Muscle of arm (tissue), 12 donors: ENCODE results near the gene RAI1. TPM values are rescaled to one million over a fixed set of nuclear protein-coding genes. Genes with fewer than 3 reads are reported as not detected.

Source experiments
- DNase-seq: peaks from one replicate; pipeline ENCODE4 v3.0.0-alpha.2; 2013
- polyA plus RNA-seq, 12 donors: library from polyadenylated mRNA; unstranded; fragments of 120-200 nt; gene quantifications; one replicate each; pipeline ENCODE4 v1.2.1, GENCODE V29; 2013; ENCODE audit not compliant: insufficient read length in 12 of 12

RAI1 gene
- polyA plus RNA-seq, 12 donors: 11.7 to 36.8 (median 14.5) TPM; not detected in 1

DNA sequence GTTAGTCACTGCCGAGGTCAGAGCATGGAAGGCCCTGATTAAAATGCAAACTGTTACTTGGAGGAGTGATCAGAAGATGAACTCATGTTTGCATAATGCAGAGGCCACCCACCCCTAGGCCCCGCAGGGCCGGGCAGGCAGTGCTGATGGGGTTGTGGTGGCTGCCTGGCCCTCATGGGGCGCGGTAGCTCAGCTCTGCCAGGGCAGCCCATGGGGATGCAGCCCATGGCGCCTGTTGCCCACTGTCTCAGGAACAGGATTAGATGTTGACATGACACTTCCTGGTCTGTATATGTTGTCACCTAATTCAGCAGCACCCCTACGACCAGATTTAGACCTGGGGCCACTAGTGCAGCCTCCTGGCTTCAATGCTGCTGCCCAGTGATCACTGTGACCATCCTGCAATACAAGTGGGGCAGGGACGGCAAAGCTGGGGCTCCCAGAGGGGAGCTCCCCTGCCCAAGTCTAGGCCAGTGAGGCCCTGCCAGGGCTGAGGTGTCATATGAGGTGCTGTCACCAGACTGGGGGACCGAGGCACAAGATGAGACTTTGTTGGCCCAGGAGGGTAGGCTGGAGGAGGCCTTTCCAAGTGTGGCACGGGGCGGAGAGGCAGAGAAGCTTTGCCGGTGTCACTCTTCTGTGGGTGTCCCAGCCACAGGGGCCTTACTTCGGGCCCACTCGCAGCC is 49.1 kb downstream of the RAI1 start:
- no peak for DNase-seq

DNA sequence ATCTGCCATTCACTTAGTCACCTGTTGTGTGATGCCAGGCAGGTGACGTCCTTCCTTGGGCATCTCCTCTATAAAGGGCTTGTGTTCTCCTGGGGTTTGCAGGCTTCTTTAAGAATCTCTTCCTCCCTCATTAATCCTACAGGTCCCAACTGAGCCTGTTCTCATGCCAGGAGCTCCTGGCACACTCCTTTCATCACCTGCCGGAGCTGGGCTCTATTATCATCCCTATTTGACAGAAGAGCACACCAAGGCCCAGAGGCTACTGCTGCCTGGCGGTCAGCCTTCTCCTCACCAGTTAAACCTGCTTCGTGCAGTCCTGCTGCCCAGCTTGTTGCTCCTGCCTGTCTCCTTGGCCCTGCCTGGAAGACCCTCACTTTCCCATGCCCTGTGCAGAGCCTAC is 51.2 kb downstream of the RAI1 start:
- no peak for DNase-seq

DNA sequence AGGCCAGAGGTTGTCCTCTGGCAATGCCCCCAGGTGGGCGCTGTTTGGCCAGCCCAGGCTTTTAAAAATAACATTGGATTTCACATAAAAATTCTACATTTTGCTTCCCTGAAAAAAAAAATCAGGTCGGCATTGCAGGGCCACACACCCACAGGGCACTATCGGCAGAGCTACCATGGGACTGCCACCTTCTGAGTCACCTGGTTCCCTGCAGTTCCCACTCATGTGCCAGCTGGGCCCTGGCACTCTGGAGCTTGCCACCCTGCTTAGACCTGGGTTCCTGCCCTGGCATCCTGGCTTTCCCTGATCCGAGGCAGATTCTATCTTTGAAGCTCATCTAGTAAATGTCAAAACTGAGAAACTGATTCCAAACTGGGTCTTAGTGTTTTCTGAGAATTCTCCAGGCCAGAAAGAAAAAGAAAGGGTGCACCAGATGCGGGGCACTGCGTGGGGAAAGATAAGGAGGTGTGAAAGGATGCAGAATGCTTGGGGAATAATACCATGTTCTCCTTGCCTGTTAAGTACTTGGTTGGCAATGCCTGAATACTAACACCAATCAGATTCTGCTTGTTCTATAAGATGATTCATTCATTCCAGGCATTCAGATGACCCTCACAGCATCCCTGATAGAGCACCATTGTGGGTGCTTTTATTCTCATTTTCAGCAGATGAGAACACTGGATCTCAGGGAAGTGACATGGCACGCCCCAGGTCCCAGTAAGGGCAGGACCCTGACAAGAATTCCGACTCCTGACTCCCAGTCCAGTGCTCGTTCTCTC is 51.8 kb downstream of the RAI1 start:
- DNase-seq: no peak

DNA sequence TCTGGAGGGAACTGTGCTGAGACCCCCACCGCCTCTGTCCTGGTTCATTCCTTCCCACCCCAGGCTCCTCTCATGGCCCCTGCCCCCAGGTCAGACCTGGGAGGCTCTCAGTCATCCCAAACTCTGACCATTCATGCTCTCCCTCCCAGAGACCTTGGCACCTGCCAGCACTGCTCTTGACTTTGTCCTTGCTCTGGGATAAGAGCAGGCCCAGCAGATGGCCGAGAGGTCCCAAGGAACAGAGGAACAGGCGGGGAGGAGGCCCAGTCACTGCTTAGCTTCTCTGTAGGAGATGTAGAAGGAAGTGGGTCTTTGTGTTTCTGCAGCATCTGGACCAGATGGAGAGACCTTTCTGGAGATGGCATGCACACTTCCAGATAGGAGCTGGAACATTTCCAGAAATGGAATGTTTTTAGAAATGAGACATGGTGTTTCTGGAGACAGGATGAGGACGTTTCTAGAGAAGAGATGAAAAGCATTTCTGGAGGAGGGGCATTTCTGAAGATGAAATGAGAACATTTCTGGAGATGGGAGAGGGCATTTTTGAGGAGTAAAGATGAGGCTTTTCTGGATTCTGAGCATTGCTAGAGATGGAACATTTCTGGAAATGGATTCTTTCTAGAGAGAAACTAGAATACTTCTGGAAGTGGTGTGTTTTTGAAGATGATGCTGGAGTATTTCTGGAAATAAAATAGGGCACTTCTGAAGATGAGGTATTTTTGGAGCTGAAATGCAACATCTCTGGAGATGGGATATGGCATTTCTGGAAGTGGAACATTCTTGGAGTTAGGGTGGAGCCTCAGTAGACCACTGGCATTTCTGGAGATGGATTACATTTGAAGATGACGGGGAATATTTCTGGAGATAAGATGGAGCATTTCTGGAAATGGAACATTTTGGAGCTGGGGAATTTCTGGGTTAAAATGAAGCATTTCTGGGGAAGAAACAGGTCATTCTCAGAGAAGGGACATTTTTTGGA is 55.2 kb downstream of the RAI1 start:
- DNase-seq: no peak

DNA sequence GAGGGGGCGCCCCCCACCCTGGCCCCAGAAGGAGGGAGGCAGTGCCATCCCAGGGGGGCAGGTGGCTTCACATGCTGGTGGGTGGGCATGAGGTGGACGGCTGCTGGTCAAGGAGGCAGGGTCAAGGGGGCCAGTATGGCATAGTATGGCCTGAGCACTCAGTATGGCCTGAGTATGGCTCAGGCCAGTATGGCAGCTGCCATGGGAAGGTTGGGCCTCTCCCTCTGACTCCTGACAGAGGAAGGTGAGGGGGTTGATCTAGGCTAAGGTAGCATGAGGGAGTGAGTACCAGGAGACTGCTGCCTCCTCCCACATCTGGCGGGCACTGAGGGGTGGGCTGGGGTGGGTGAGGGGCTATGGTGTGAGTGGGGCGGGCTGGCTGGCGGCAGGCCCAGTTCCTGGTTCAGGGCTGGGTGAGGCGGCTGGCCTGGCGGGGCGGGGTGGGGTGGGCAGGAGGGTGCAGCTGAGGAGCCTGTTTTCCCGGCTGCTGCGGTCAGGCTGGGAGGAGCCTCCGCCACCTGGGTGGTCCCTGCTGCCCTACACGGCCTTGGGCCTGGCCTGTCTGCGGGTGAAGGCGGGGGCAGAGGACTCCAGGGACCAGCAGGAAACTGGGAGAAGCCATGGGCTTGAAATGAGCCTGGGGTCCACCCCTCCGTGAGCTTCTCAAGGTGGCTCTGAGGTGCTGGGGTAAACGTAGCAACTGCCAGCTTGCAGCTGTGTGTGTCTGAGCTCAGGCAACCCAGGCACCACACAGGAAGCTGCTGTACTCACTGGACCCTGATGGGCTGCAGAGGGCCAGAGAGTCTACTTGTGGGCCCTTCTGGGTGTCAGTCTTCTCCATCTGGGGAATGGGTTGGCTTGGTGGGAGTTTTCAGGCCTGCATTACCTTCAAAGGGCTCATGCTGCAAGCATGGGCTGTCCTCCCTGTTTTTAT is 57.0 kb downstream of the RAI1 start:
- no peak for DNase-seq

DNA sequence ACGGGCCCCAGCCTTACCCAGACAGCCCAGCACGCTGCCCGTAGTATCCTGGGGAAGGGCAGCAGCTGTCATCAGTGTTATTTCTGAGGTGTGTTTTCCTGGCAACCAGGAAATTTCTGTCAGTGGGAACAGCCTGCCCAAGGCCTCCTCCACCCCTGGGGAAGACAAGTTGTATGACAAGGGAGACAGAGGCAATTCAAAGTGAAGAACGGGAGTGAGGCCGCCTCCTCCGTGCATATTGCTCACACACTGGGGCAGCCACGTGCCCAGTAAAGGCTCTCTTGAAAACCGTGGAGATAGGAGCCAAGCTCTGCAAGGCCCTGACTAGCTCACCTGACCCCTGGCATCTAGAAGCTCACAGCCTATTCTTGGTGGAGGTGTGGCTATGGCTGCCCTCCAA is 57.6 kb downstream of the RAI1 start:
- DNase-seq: no peak

DNA sequence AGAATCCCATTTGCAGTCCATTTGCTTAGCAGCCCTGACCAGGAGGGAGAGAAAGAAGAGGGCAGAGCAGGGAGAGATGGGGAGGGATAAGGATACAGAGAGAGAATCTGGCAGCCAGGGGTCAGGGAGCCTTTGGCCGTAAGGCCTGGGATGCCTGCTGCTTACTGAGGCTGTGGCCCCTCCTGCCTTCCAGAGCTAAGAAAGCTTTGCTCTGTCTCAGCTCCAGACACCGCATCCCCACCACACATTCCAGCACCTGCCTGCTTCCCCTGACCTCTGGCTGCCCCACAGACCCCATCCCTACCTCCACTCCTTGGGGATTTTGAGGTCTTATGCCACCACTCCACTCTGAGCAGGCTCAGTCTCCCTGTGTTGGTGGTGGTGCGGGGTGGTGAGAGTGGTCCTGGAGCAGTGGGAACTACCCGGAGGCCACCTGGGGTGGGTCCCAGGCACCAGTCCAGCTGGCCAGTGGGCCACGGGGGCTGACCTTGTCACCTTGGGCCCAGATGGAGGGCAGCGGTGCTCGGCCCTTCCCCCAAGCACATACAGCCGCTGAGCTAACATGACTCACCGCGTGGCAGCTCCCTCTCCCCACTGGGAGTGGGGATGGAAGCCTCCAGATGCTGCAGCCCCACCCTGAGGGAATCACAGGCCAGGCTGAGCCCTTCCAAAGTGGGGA is 58.3 kb downstream of the RAI1 start:
- no peak for DNase-seq

DNA sequence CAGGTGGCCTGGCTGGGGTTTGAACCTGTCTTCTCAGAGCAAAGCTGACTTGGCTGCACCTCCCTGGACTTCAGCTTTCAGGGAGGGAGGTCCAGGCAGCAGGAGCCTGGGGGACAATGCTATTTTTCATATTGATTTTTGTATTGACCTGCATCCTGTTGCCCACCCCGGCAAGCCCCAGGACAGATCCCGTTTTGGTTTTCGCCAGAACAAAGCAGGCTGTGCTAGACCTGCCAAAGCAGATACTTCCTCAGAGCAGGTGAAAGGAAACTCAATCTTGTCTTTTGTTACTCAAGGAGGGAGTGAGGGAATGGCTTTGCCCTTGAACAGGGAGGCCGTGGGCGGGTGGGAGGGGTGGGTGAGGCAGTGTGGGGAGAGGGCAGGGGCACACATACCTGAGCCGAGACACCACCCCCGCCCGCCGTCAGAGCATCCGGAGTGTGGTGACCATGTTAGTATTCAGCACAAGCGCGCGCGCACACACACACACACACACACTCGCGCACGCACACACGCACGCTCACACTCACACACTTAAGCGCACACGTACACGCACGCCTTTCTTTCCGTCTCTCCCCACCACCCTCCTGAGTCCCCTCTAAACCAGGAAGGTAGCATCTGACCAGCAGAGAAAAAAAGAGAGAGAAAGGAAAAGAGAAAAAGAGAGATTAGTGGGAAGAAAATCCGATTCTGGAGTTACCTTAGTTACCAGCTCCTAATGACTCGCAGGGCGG is 59.5 kb downstream of the RAI1 start:
- DNase-seq: no peak

DNA sequence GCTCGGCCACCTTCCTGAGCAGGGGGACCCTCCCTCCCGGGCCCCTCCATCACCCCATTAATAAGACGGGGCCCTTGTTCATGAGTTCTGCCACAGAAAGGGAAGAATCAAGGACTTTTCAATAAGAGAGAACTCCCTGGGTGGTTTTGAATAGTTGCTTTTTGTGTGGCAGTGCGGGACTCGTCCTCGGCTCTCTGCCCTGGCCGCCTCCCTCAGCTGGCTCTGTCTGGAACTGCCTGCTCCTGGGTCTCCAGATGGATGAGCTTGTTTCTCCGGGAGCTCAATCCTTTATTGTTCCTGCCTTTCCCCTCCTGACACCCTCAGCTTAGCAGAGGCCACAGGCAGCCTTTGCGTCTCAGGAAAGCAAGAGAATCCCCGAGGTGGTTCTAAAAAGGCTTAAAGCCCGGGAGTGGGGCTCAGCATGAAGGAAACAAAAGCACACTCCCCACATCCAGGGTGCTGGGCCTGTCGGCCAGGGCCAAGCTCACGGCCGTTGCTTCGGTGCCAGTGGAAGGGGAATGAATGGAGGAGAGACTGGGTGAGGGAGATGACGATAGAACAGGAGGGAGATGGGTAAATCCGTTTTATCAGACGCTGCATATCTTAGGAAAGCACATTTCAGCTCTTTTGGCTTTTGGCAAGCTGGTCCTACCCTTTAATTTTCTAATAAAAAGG is 60.2 kb downstream of the RAI1 start:
- no peak for DNase-seq

DNA sequence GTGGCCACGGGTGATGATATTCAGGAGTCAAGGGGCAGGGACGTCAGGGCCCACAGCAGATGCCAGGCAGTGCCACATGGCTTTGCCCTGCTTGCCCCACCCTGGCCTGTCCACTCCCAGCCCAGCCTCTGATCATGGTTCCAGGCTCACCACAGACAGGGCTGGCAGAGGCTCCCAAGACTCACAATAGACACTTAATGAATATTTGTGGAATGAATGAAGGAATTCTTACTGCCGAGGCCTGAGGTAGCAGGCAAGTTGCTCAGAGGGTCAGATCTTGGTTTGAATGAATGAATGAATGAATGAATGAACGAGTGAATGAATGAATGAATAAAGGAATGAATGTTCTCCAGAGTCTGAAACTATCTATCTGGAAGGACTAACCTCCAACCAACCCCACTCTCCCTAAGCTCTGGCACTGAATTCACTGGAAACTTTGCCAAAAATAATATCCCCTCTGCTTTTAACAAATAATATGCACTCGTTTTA is 60.9 kb downstream of the RAI1 start:
- DNase-seq: no peak

DNA sequence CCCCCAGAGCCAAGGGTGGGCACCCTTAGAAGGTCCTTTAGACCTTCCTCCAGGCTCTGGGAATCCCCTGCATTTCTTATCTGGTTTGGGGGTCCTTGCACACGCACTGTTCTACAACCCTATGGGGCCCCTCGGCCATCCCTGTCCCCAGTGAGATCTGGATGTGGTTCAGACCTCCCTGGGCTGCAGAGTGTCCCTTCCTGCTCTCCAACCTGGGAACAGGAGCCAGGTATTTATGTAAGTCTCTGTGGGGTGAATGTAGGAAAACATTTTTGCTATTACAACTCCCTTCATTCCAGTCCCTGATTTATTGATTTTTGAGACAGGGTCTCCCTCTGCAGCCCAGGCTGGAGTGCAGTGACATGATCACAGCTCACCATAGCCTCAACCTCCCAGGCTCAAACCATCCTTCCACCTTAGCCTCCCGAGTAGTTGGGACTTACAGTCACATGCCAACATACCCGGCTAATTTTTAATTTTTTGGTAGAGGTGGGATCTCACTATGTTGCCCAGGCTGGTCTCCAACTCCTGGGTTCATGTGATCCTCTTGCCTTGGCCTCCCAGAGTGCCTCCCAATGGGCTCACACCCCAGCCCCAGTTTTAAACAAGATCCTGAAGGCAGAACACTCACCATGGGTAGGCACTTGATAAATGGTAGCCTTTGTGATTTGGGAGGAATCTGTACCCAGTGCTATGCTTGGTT is 61.6 kb downstream of the RAI1 start:
- no peak for DNase-seq

DNA sequence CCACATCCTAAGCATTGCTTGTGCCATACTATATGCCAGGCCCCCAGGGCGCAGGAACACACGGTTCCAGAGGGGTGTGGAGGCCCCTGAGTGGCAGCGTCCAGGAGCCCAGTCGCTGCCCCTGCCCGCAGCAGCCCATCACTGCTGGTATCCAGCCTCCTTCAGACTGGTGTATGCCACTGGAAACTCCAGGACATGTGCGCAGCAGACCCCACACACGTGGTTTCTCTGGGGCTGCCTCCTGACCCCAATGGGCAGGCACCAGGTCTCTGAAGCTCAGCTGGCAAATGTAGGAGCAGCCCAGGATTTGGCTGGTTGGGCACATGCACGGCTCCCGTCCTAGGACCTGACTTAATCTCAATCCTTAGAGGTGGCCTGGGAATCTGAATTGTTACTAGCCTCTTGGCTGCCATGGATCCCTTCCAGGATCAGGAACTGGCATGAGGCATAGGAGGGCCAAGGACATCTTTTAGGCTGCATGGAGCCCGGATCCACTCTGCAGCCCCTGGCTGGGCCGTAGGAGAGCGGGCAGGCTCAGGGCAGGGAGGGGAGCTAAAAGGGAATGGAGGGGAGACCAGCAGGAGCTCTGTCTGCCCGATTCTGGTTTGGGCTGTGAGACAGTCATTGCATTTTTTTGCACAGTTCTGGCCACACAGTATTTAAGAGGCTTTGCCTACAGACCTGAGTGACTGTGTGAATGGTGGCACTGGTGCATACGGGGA is 62.3 kb downstream of the RAI1 start:
- no peak for DNase-seq

DNA sequence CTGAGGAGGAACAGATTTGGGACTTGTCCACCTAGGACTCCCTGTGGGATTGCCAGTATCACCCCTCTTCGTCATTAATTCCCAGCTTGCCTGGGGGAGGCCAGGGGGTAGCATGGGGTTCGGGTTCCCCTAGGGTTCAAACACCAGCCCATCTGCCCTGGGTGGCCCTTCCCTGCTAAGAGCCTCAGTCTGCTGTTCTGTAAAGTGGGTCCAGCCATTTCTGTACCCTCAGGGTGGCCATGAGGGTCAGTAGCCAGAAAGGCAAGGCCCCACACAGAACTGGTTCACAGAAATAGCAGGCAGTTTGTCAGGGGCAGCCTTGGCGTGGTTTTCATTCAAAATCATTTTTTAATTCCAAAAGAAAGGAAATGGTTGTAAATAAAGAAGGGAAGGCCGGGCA is 62.9 kb downstream of the RAI1 start:
- DNase-seq: no peak

DNA sequence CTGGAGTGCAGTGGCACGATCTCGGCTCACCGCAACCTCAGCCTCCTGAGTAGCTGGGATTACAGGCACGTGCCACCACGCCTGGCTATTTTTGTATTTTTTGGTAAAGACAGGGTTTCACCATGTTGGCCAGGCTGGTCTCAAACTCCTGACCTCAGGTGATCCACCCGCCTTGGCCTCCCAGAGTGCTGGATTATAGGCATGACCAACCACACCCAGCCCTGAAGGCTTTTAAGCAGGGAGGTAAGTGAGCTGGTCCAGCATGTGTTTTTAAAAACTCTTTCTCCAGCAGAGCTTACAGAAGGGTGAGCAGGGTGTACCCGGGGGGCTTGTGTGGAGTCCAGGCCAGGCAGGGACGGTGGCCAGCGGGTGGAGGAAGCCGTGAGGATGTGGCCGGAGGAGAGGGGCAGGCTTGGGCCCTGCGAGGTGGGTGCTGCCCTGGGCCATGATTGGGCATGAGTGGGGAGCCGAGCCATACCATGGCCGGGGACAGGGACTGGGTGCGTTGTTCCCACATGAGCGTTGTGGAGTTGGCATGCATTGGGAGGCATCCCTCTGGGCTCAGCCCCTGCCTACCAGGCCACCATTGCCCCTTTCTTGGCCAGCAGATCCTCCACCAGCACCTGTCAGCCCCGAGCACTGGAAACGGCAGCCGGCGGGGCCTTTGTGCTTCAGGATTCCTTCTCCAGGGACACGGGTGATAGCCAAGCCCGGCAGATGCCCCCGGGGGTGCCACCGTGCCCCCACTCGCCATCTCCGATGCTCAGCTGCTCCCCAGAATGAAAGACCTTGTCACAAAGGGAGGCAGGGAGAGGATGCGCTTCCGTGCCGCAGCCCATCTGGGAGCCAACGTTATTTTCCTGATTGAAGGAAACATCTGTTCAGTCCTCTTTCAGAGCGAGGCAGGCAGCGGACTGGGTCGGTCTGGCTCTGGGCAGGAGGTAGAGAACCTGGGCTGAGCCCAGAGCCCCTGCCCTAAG is 64.5 kb downstream of the RAI1 start:
- no peak for DNase-seq

DNA sequence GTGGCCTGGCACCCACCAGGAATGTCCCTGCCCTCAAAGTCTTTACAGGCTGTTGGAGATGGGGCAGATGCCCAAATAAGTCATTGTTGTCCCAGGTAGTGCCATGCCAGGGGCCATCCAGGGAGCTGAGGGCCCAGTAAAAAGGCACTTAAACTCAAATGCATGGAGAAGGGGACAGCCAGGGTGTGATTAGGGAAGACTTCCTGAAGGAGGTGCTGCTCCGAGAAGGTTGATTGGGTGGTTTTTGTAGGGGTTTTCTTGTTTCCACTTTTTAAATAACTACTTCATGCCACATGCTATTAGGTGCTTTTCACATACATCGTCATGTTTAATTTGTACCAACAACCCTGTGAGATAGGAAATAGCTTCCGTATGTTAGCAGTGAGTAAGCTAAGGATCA is 66.9 kb downstream of the RAI1 start:
- no peak for DNase-seq

DNA sequence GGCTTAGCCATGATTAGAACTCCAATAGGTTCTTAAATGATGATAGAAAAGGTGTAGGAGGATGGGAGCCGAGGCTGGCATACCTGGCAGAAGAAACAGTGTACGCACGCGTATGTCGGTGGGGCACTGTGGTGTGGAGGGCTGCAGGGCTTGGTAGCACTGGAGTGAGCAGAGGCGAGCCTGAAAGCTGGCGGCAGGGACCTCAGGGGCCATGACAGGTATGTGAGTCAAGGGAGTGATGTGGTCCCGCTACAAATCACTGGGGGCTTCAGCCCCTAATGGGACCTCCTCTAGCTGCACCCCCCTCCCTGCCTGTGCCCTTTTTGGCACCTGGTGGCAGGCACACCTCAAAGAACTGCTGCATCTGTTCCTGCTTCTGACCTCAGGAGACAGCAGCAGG is 67.3 kb downstream of the RAI1 start:
- DNase-seq: no peak
